Hepatocyte (in vitro differentiated cells): ENCODE measurements around the gene PIK3R1. TPM values are rescaled to one million over a fixed set of nuclear protein-coding genes. Genes with fewer than 3 reads are reported as not detected.

Source experiments
- DNase-seq: peaks from one replicate; pipeline ENCODE4 v3.0.0-alpha.2; 2016; ENCODE audit warnings: low spot score
- H2AFZ ChIP-seq: fragments of 200-600 bp; sonication (generic); 2 replicates; pipeline ENCODE4 v1.6.0; 2016; ENCODE audit warnings: antibody characterized with exemption, mild to moderate bottlenecking
- H3K27ac ChIP-seq: fragments of 200-600 bp; sonication (generic); 2 replicates; pipeline ENCODE4 v1.5.1; 2016; ENCODE audit warnings: mild to moderate bottlenecking
- H3K27me3 ChIP-seq: fragments of 200-600 bp; sonication (generic); 2 replicates; pipeline ENCODE4 v1.6.1; 2016
- H3K36me3 ChIP-seq: fragments of 200-600 bp; sonication (generic); replicated peaks from 2 replicates; pipeline ENCODE4 v1.5.1; 2016; ENCODE audit warnings: low read depth; ENCODE audit not compliant: insufficient read depth
- H3K4me1 ChIP-seq: fragments of 200-600 bp; sonication (generic); 2 replicates; pipeline ENCODE4 v1.5.1; 2016; ENCODE audit warnings: mild to moderate bottlenecking, moderate library complexity; ENCODE audit not compliant: insufficient read depth
- H3K4me2 ChIP-seq: fragments of 200-600 bp; sonication (generic); 2 replicates; pipeline ENCODE4 v1.6.0; 2016
- H3K4me3 ChIP-seq: fragments of 200-600 bp; sonication (generic); 2 replicates; pipeline ENCODE4 v1.5.1; 2016; ENCODE audit warnings: mild to moderate bottlenecking
- H3K79me2 ChIP-seq: fragments of 200-600 bp; sonication (generic); 2 replicates; pipeline ENCODE4 v1.6.0; 2017; ENCODE audit warnings: mild to moderate bottlenecking
- H3K9me2 ChIP-seq: fragments of 200-600 bp; sonication (generic); replicated peaks from 2 replicates; pipeline ENCODE4 v1.6.0; 2017; ENCODE audit warnings: mild to moderate bottlenecking; ENCODE audit not compliant: insufficient read depth
- H3K9me3 ChIP-seq: fragments of 200-600 bp; sonication (generic); 2 replicates; pipeline ENCODE4 v1.5.1; 2016; ENCODE audit warnings: low read depth, mild to moderate bottlenecking
- H4K20me1 ChIP-seq: fragments of 200-600 bp; sonication (generic); 2 replicates; pipeline ENCODE4 v1.6.0; 2016; ENCODE audit warnings: mild to moderate bottlenecking; ENCODE audit not compliant: insufficient read depth, poor library complexity, severe bottlenecking
- EZH2 ChIP-seq: fragments of 200-600 bp; sonication (generic); IDR thresholded peaks from 2 replicates; pipeline ENCODE4 v1.6.1; 2016; ENCODE audit warnings: antibody characterized with exemption, mild to moderate bottlenecking, borderline replicate concordance
- EZH2phosphoT487 ChIP-seq: fragments of 200-600 bp; sonication (generic); IDR thresholded peaks from one replicate; pipeline ENCODE4 v1.6.1; 2018; ENCODE audit warnings: antibody characterized with exemption, mild to moderate bottlenecking, low read depth, moderate library complexity; ENCODE audit not compliant: unreplicated experiment, severe bottlenecking
- WGBS: methylation state at CpG from one replicate; pipeline ENCODE4 v1.1.6; 2016; ENCODE audit warnings: low lambda C conversion rate; ENCODE audit errors: missing lambda C conversion rate; 5-methylcytosine and 5-hydroxymethylcytosine counted together
- polyA plus RNA-seq: library from polyadenylated mRNA; unstranded; fragments of >200 nt; fragmentation: Nextera tagmentation; extraction: Ambion mirVana; gene quantifications from 2 replicates; pipeline ENCODE4 v1.2.1, GENCODE V29; 2016
- total RNA-seq: library from RNA; depleted of rRNA; stranded (reverse); fragments of >200 nt; gene quantifications from 2 replicates; pipeline ENCODE4 v1.2.3, GENCODE V29; 2014
- TF ChIP-seq, protein P1 (sequence below): fragments of 200-600 bp; sonication (generic); IDR thresholded peaks from 2 replicates; pipeline ENCODE4 v1.5.1; 2016; ENCODE audit warnings: antibody characterized with exemption, mild to moderate bottlenecking; ENCODE audit not compliant: poor library complexity

Gene PIK3R1
- total and polyA plus RNA-seq, 2 experiments from 2014 or later, result 38.9 to 109 TPM

DNA sequence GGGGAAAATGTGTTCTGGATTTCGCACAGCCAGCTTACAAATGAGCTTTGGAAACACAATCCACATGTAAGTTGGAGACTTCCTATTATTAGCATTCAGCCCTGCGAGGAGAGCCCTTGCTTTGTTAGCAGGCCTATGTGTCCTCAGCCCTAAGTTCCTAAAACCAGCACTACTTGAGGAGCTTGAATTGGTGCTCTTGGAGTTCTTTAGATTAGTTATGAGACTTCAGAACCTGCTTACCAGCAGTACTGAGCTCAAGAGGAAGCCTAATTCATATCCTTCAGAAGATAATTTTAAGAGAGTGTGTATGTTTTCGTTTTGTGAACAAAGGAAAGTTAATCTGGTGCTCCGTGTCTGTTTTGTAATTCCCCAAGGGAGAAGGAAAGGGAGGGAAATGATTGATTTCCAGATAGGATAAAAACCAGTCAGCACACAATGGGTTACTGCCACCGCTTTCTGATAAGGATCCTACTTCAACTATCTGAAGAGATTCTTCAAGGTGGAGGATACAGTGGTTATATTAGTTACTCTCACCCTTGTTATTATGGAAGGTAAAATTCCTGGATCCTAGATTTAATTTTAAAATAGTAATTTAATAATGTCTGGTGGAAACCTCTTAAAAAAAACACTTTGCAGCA is 35.2 kb downstream of the PIK3R1 start:
- no peak overlapping the region for H3K4me3 ChIP-seq
- WGBS, result 56% methylated on average over 5 of the region's 5 CpGs
- peaks cover 56% of the 10 kb centered on the region for H3K4me1 ChIP-seq
- no peaks in the 10 kb centered on the region for H3K9me2 ChIP-seq
- peaks cover 35% of the 10 kb centered on the region for H4K20me1 ChIP-seq
- no peaks in the 10 kb centered on the region for H3K9me3 ChIP-seq
- no peaks in the 10 kb centered on the region for H3K36me3 ChIP-seq
- peak overlapping the region; percentile 79 for H3K27ac ChIP-seq
- TF ChIP-seq, protein P1, sequence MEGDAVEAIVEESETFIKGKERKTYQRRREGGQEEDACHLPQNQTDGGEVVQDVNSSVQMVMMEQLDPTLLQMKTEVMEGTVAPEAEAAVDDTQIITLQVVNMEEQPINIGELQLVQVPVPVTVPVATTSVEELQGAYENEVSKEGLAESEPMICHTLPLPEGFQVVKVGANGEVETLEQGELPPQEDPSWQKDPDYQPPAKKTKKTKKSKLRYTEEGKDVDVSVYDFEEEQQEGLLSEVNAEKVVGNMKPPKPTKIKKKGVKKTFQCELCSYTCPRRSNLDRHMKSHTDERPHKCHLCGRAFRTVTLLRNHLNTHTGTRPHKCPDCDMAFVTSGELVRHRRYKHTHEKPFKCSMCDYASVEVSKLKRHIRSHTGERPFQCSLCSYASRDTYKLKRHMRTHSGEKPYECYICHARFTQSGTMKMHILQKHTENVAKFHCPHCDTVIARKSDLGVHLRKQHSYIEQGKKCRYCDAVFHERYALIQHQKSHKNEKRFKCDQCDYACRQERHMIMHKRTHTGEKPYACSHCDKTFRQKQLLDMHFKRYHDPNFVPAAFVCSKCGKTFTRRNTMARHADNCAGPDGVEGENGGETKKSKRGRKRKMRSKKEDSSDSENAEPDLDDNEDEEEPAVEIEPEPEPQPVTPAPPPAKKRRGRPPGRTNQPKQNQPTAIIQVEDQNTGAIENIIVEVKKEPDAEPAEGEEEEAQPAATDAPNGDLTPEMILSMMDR, result no peak
- no peak for TF ChIP-seq EZH2
- H3K27me3 ChIP-seq, result no peaks in the 10 kb centered on the region
- H3K4me2 ChIP-seq, result peak overlapping the region; percentile 23
- H3K79me2 ChIP-seq, result peaks cover 98% of the 10 kb centered on the region
- no peak overlapping the region for H2AFZ ChIP-seq
- no peak for DNase-seq

DNA sequence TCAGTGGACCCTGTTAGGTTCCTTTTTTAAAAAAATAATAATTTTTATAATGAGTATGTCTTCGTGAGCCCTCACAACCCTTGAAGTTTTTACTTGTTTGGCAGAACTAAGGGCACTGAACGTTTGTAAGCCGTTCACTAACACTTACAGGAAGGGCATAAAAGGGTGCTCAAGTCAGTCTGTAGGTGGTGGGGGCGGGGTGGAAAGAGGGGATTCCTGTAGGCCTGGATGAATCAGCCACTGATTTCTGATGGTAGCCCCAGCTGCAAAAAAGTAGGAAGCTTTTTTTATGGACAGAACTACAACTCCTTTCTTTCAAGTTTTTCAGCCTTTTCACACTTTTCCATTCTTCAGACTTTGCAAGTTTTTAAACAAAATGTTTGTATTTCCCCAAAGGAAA is 35.8 kb downstream of the PIK3R1 start:
- DNase-seq, result no peak
- H3K4me2 ChIP-seq, result peak overlapping the region; percentile 23
- H4K20me1 ChIP-seq, result peaks cover 31% of the 10 kb centered on the region
- peaks cover 56% of the 10 kb centered on the region for H3K4me1 ChIP-seq
- no peak overlapping the region for H2AFZ ChIP-seq
- H3K27me3 ChIP-seq, result no peaks in the 10 kb centered on the region
- no peaks in the 10 kb centered on the region for H3K36me3 ChIP-seq
- H3K9me2 ChIP-seq, result no peaks in the 10 kb centered on the region
- H3K4me3 ChIP-seq, result no peak overlapping the region
- 62% methylated on average over 4 of the region's 4 CpGs for WGBS
- no peaks in the 10 kb centered on the region for H3K9me3 ChIP-seq
- H3K79me2 ChIP-seq, result peaks cover 98% of the 10 kb centered on the region
- peak overlapping the region; percentile 79 for H3K27ac ChIP-seq
- no peak for TF ChIP-seq EZH2phosphoT487
- TF ChIP-seq, protein P1, result no peak
- no peak for TF ChIP-seq EZH2

DNA sequence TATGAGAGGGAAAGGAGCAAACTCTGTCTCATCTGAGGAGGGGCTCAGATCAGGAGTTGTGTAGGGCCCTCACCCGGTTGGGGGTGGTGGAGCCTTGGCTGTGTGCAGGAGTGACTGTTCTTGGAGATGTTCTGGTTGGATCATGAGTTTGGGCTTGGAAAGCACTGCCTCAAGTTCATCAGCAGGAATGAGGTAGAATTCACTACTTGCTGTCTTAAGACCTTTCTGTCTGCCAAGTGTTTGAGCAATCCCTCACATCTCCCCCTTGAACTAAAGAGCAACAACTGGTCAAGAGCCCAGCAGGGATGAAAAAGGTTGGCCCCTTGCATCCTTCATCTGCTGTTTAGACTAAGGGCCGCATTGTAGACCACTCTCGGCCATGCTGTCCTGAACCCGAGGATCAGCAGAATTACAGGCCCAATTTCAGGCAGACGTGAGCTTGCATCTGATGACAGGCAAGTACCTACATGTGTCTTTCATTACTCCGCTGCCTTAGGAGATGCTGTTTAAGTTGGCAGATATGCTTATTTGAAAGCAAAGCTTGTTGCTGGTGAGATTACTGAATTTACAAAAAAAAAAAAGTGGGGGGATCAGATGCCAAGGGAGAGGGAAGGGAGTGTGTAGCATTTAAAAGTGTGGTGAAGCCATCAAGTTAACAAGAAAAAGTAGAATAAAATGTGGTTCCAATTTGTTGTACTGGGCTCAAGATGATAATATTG is 36.4 kb downstream of the PIK3R1 start:
- no peaks in the 10 kb centered on the region for H3K36me3 ChIP-seq
- peak; percentile 32 for DNase-seq
- TF ChIP-seq EZH2phosphoT487 (no peak), EZH2 (no peak)
- TF ChIP-seq, protein P1, result no peak
- H3K4me3 ChIP-seq, result no peak overlapping the region
- H3K27me3 ChIP-seq, result no peaks in the 10 kb centered on the region
- no peak overlapping the region for H2AFZ ChIP-seq
- H3K9me2 ChIP-seq, result no peaks in the 10 kb centered on the region
- H3K4me1 ChIP-seq, result peaks cover 56% of the 10 kb centered on the region
- H3K79me2 ChIP-seq, result peaks cover 98% of the 10 kb centered on the region
- H4K20me1 ChIP-seq, result peaks cover 35% of the 10 kb centered on the region
- no peaks in the 10 kb centered on the region for H3K9me3 ChIP-seq
- WGBS, result 44% methylated on average over 6 of the region's 6 CpGs
- peak overlapping the region; percentile 23 for H3K4me2 ChIP-seq
- H3K27ac ChIP-seq, result peak overlapping the region; percentile 79
